ENCODE results near the gene C10orf67. TPM values are rescaled to one million over a fixed set of nuclear protein-coding genes. Genes with fewer than 3 reads are reported as not detected.

Gene C10orf67
- total and polyA plus RNA-seq, 2 experiments from 2014 or later, result 0.16 TPM; not detected in 1

DNA sequence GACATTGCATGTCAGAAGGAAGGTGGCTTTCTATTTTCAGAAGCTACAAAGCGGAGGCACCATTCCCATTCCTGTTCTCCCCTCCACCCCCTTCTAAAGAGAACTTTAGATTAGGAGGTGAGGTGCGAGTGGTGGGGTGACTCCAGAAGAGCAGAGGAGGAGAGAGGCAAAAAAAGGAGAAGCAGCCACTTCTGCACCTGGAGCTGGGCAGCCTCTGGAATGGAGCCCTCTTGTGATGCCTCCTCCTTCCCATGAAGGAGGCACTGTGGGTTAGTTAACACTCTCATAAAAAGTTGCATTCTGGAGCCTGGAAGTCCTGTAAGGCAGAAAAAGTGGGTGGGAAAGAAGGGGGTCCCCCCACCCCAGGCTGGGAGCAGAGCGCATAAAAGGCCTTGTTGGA is 147.7 kb downstream of the C10orf67 start:
- Histone ChIP-seq H3F3A (replicated peaks; ENCODE audit: low read depth) (peaks cover 30% of the 10 kb centered on the region), H3K4me1 (ENCODE audit: insufficient read depth) (peaks cover 63% of the 10 kb centered on the region), H3K9me2 (ENCODE audit: insufficient read depth) (no peaks in the 10 kb centered on the region), H4K20me1 (replicated peaks; ENCODE audit: insufficient read depth) (peaks cover 42% of the 10 kb centered on the region), H3K79me2 (replicated peaks; ENCODE audit: insufficient read depth) (no peaks in the 10 kb centered on the region), H3K27me3 (ENCODE audit: insufficient read depth) (peaks cover 100% of the 10 kb centered on the region), H2AFZ (no peak overlapping the region), H3K27ac (ENCODE audit: low read depth) (no peak overlapping the region), H3K4me3 (0 out of 2 replicates have a peak overlapping the region, but pooled peaks have one; percentile 17), H3K4me2 (peak overlapping the region; percentile 32; the same call in 1 of the 2 replicates), H3K36me3 (ENCODE audit: insufficient read depth) (no peaks in the 10 kb centered on the region)
- no peak for ATAC-seq
- Mint-ChIP-seq H3K36me3 (ENCODE audit: low read depth) (peaks cover 3% of the 10 kb centered on the region; the same call in 1 of the 3 replicates), H3K4me3 (no peak overlapping the region), H3K4me1 (peaks cover 43% of the 10 kb centered on the region), H3K27ac (no peak overlapping the region), H3K27me3 (ENCODE audit: insufficient read depth, low read depth, poor library complexity) (peaks cover 94% of the 10 kb centered on the region), H3K9me3 (peaks cover 6% of the 10 kb centered on the region; the same call in 2 of the 3 replicates)
- no peak for TF ChIP-seq STAT1 (IDR thresholded peaks at IDR 0.05; ENCODE audit: unreplicated experiment)
- TF ChIP-seq CTCF (conservative IDR thresholded peaks at IDR 0.05; ENCODE audit: low read depth in 2 of 2), result no peak
- peak; percentile 58 for TF ChIP-seq EZH2 (IDR thresholded peaks at IDR 0.05; ENCODE audit: low read depth, unreplicated experiment)
- no peak for DNase-seq (ENCODE audit: low spot score)

GRCh38 chr10:23195846-23196600 is 148.6 kb downstream of the C10orf67 start:
- peaks cover 3% of the 10 kb centered on the region; the same call in 1 of the 3 replicates for H3K36me3 Mint-ChIP-seq (ENCODE audit: low read depth)
- DNase-seq (ENCODE audit: low spot score) (no peak), ATAC-seq (no peak)
- peaks cover 36% of the 10 kb centered on the region for H4K20me1 ChIP-seq (replicated peaks; ENCODE audit: insufficient read depth)
- H3K79me2 ChIP-seq (replicated peaks; ENCODE audit: insufficient read depth), result no peaks in the 10 kb centered on the region
- H3K4me1 Mint-ChIP-seq, result peaks cover 42% of the 10 kb centered on the region
- peaks cover 94% of the 10 kb centered on the region for H3K27me3 Mint-ChIP-seq (ENCODE audit: insufficient read depth, low read depth, poor library complexity)
- peaks cover 61% of the 10 kb centered on the region for H3K4me1 ChIP-seq (ENCODE audit: insufficient read depth)
- H3K4me3 Mint-ChIP-seq, result peak overlapping the region; percentile 47; the same call in 2 of the 3 replicates
- TF ChIP-seq EZH2 (IDR thresholded peaks at IDR 0.05; ENCODE audit: low read depth, unreplicated experiment) (peak; percentile 10), NANOG (IDR thresholded peaks at IDR 0.05; ENCODE audit: borderline replicate concordance) (no peak)
- TF ChIP-seq, protein P1, sequence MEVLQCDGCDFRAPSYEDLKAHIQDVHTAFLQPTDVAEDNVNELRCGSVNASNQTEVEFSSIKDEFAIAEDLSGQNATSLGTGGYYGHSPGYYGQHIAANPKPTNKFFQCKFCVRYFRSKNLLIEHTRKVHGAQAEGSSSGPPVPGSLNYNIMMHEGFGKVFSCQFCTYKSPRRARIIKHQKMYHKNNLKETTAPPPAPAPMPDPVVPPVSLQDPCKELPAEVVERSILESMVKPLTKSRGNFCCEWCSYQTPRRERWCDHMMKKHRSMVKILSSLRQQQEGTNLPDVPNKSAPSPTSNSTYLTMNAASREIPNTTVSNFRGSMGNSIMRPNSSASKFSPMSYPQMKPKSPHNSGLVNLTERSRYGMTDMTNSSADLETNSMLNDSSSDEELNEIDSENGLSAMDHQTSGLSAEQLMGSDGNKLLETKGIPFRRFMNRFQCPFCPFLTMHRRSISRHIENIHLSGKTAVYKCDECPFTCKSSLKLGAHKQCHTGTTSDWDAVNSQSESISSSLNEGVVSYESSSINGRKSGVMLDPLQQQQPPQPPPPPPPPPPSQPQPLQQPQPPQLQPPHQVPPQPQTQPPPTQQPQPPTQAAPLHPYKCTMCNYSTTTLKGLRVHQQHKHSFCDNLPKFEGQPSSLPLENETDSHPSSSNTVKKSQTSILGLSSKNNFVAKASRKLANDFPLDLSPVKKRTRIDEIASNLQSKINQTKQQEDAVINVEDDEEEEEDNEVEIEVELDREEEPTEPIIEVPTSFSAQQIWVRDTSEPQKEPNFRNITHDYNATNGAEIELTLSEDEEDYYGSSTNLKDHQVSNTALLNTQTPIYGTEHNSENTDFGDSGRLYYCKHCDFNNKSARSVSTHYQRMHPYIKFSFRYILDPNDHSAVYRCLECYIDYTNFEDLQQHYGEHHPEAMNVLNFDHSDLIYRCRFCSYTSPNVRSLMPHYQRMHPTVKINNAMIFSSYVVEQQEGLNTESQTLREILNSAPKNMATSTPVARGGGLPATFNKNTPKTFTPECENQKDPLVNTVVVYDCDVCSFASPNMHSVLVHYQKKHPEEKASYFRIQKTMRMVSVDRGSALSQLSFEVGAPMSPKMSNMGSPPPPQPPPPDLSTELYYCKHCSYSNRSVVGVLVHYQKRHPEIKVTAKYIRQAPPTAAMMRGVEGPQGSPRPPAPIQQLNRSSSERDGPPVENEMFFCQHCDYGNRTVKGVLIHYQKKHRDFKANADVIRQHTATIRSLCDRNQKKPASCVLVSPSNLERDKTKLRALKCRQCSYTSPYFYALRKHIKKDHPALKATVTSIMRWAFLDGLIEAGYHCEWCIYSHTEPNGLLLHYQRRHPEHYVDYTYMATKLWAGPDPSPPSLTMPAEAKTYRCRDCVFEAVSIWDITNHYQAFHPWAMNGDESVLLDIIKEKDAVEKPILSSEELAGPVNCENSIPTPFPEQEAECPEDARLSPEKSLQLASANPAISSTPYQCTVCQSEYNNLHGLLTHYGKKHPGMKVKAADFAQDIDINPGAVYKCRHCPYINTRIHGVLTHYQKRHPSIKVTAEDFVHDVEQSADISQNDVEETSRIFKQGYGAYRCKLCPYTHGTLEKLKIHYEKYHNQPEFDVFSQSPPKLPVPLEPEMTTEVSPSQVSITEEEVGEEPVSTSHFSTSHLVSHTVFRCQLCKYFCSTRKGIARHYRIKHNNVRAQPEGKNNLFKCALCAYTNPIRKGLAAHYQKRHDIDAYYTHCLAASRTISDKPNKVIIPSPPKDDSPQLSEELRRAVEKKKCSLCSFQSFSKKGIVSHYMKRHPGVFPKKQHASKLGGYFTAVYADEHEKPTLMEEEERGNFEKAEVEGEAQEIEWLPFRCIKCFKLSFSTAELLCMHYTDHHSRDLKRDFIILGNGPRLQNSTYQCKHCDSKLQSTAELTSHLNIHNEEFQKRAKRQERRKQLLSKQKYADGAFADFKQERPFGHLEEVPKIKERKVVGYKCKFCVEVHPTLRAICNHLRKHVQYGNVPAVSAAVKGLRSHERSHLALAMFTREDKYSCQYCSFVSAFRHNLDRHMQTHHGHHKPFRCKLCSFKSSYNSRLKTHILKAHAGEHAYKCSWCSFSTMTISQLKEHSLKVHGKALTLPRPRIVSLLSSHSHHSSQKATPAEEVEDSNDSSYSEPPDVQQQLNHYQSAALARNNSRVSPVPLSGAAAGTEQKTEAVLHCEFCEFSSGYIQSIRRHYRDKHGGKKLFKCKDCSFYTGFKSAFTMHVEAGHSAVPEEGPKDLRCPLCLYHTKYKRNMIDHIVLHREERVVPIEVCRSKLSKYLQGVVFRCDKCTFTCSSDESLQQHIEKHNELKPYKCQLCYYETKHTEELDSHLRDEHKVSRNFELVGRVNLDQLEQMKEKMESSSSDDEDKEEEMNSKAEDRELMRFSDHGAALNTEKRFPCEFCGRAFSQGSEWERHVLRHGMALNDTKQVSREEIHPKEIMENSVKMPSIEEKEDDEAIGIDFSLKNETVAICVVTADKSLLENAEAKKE (CRISPR knock-in tag; IDR thresholded peaks at IDR 0.05), result no peak
- H3K4me2 ChIP-seq, result peak overlapping the region; percentile 78; the same call in 1 of the 2 replicates
- no peaks in the 10 kb centered on the region for H3K36me3 ChIP-seq (ENCODE audit: insufficient read depth)
- H3K9me2 ChIP-seq (ENCODE audit: insufficient read depth), result no peaks in the 10 kb centered on the region
- no peak overlapping the region for H3K27ac Mint-ChIP-seq
- H3K9me3 Mint-ChIP-seq, result peaks cover 6% of the 10 kb centered on the region; the same call in 2 of the 3 replicates
- H3K27ac ChIP-seq (ENCODE audit: low read depth), result no peak overlapping the region
- H3F3A ChIP-seq (replicated peaks; ENCODE audit: low read depth), result peaks cover 30% of the 10 kb centered on the region
- H3K27me3 ChIP-seq (ENCODE audit: insufficient read depth), result peaks cover 100% of the 10 kb centered on the region
- no peak overlapping the region for H3K4me3 ChIP-seq
- no peak overlapping the region for H2AFZ ChIP-seq
